Hematopoietic multipotent progenitor cell (in vitro differentiated cells): ENCODE data around the gene ARHGEF6. TPM values are rescaled to one million over a fixed set of nuclear protein-coding genes. Genes with fewer than 3 reads are reported as not detected.
A peak's percentile ranks its signal among the peaks of the same experiment; 100 is the strongest.
"Not testable (repeated sequence)": the region's sequence is repeated elsewhere in the genome, so short reads cannot be mapped to it uniquely, and the experiment has no call there.

Source experiments
- DNase-seq, 3 donors: peaks; one replicate each; pipeline ENCODE4 v3.0.0-alpha.2; 2011 to 2015; ENCODE audit warnings: low read depth in 2 of 3, low spot score in 2 of 3
- total RNA-seq: library from RNA; depleted of rRNA; stranded (reverse); fragments of >200 nt; gene quantifications from one replicate; pipeline ENCODE4 v1.2.3, GENCODE V29; 2012

ARHGEF6 gene, protein sequence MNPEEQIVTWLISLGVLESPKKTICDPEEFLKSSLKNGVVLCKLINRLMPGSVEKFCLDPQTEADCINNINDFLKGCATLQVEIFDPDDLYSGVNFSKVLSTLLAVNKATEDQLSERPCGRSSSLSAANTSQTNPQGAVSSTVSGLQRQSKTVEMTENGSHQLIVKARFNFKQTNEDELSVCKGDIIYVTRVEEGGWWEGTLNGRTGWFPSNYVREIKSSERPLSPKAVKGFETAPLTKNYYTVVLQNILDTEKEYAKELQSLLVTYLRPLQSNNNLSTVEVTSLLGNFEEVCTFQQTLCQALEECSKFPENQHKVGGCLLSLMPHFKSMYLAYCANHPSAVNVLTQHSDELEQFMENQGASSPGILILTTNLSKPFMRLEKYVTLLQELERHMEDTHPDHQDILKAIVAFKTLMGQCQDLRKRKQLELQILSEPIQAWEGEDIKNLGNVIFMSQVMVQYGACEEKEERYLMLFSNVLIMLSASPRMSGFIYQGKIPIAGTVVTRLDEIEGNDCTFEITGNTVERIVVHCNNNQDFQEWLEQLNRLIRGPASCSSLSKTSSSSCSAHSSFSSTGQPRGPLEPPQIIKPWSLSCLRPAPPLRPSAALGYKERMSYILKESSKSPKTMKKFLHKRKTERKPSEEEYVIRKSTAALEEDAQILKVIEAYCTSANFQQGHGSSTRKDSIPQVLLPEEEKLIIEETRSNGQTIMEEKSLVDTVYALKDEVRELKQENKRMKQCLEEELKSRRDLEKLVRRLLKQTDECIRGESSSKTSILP
- 72.7 TPM for total RNA-seq

DNA sequence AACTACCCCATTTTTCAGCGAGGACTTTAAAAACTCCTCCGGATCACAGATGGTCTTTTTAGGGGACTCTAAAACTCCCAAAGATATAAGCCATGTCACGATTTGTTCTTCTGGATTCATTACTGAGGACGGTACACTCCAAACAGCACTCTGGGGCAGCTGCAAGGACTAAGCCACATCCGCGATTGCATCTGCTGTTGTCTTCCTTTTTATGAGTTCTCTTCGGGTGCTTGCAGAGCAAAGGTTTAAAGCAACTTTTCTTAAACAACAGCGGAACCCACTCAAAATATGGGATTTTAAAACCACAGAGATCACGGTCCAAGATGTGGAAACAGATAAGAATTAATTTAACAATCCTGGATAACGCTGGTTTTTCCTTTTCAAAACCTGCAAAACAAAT lies at the start of gene ARHGEF6:
TSS of gene ARHGEF6 (minus strand) at position 170 of the 400 bp plus-strand sequence. CDS start at position 120, 50 bp downstream.
- DNase-seq, result peak in 2 of 3 donors; percentile 44 to 63

DNA sequence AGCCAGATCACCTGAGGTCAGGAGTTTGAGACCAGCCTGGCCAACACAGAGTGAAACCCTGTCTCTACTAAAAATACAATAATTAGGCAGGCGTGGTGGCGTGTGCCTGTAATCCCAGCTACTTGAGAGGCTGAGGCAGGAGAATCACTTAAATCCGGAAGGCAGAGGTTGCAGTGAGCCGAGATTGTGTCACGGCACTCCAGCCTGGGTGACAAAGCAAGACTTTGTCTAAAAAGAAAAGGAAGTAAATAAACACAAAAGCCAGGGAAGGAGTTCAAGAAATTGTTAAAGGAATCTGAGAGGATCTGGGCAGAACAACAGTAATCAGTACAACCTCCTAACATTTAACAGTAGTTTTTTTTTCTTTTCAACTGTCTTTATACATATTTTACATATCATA lies 48.7 kb upstream of the ARHGEF6 start:
- DNase-seq, result no peak

DNA sequence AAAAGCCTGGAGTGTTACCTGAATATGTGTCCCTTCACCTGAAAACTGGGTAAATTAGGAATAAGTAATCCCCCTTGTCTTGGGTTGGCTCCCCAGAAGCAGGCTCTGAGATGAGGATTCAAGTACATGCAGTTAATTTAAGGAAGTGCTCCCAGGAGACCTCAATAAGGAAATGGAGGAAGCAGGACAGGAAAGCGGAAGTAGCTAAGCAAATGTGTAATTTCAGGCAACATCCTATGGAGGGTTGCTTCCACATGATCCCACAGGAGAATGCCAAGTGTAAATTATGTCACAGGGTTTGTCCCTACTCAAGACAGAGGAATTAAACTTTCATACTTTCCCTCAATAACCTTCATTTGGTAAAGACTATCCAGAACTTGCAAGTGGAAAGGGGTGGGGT lies 48.1 kb upstream of the ARHGEF6 start:
- DNase-seq, result no peak

DNA sequence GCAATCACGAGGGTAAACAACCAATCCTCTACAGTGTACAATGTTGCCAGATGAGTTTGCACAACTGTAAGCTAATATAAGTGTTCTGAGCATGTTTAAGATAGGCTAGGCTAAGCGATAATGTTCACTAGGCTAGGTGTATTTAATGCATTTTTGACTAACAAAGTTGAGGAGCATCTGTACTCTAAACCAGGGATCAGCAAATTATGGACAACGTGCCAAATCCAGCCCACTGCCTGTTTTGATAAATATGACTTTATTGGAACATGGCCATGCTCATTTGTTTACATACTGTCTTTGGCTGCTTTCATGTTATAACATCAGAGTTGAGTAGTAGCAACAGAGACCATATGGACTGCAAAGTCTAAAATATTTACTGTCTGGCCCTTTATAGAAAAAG lies 46.3 kb upstream of the ARHGEF6 start:
- no peak for DNase-seq

DNA sequence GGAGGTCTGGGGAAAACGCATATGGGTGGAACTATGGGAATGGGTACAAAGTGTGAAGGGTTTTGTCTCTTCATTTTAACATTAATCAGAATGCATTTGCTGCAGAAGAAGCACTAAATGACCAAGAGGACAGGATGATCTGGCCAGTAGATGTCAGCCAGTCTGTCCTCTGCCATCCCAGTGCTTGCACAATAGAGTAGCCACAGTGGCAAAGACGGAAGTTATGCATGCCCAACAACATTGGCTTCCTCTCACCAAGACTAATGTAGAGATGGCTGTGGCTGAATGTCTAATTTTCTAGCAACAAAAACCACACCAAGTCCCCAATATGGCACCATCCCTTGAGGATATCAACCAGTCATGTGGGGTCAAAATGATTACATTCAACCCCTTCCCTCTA lies 45.0 kb upstream of the ARHGEF6 start:
- DNase-seq, result no peak

DNA sequence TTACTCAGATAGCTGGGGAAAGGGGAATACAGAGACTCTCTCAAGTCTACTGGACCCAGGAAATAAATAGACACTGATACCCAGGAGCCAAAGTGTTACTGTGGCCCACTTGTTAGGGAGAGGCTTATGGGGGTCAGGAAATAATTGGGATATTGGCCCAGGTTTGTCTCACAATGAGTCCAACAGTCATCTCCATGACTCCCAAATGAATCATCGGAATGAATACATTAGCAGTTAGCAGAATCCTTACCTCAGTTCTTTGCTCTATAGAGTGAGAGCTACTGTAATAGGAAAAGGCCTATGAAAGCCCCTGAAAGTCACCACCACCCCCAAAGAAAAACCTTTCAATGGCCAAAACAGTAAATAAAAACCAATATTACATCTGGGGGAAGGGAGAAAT lies 42.4 kb upstream of the ARHGEF6 start:
- DNase-seq, result no peak

DNA sequence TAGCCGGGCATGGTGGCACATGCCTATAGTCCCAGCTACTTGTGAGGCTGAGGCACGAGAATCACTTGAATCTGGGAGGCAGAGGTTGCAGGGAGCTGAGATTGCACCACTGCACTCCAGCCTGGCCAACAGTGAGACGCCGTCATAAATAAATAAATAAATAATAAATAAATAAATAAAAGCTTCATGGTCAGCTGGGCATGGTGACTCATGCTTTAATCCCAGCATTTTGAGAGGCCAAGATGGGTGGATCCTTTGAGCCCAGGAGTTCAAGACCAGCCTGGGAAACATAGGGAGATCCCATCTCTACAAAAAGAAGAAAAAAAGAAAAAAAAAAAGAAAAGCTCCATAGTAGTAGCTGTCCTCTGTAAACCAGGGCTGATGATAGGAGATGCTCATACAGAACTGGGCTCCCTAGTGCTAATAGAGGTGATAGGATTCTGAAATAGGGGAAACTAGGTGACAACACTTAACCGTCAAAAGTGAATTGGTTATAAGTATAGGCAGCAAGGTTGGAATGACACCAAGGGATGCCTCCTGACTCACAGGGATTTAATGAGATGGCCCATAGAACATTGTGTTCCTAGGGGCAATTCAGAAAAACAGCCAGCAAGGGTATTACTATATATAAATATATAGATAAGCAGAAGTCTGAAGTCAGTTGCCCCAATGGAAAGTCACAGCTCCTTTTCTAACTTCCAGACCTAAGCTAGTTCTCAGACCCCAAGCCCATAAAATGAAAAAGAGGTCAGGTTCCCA lies 41.8 kb upstream of the ARHGEF6 start:
- no peak for DNase-seq

DNA sequence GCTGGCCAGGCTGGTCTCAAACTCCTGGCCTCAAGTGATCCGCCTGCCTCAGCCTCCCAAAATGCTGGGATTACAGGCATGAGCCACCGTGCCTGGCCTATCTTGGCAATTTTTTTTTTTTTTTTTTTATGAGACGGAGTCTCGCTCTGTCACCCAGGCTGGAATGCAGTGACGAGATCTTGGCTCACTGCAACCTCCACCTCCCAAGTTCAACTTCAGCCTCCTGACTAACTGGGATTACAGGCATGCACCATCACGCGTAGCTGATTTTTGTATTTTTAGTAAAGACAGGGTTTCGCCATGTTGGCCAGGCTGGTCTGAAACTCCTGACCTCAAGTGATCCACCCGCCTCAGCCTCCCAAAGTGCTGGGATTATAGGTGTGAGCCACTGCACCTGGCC lies 39.0 kb upstream of the ARHGEF6 start:
- DNase-seq, result not testable (repeated sequence)

DNA sequence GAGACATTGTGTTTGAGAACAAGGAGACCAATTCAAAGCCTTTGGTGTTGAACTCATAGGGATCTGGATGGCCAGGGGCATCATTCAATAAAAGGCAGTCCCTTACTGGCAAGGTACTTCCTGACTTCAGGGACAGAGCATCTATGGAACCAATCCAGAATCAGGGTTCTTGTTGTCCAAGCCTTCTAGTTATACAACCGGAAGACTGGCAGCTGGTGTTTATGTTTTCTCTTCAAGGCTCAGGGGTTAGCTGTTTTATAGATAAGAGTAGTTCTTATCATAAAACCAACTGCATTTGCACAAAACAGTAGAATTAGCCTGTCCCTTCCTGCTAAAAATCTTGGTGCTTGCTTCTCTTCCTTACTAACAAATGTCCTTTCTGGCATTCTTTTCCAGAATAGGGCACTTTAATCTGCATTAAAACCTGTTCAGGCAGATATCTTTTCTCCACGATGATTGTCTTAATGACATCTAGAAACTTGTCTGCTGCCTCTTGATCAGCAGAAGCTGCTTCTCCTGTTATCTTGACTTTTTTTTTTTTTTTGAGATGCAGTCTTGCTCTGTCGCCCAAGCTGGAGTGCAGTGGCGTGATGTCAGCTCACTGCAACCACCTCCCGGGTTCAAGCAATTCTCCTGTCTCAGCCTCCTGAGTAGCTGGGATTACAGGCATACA lies 38.4 kb upstream of the ARHGEF6 start:
- no peak for DNase-seq

DNA sequence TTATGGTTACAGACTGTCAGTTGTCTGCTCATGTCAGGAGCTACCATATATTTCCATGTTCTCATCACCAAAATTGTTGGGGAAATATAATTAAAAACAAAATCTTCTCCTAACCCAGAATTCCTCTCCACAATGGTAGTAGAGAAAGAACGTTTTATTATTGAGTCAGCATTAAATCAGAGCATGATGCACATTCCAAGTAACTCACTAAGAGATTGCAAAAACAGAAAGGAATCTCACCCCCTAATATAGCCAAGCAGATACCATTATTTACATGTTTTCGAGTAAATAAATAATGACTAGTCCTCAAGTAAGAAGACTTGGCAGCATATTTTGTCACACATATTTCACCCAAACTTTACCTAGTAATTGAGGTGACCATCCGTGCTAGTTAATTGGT lies 36.2 kb upstream of the ARHGEF6 start:
- no peak for DNase-seq

DNA sequence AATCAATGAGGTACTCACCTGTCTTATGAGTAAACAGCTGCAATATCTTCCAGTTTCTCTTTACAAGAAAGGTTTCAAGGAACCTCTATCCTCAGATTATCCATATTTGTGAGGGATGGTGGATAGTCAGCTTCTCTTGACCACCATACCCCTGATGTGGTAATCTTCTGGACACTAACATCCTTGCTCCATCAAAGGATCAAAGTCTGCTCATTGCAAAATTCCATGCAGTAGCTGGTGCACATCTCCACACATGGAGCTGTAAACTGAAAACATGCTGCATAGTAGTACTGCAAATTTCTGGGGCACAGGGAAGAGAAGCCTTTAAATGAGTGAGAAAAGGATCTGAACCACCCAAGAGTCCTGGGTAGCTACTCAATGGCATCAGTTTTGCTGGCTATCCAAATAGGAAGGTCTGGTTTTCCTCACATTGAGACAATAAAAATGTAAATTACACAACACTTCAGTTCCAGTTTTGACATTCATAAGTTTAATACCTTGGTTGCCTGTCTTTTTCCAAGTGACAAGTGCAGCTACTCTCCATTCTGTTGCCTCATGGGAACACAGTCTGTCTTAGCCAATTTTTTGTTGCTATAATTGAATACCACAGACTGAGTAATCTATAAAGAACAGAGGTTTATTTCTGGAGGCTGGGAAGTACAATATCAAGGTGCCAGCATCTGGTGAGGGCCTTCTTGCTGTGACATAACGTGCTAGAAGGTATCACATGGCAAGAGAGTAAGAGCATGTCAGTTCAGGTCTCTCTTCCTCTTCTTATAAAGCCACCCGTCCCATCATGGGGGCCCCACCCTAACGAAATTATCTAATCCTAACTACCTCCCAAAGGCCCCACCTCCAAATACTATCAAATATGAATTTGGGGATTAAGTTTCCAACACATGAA lies 34.4 kb upstream of the ARHGEF6 start:
- no peak for DNase-seq

DNA sequence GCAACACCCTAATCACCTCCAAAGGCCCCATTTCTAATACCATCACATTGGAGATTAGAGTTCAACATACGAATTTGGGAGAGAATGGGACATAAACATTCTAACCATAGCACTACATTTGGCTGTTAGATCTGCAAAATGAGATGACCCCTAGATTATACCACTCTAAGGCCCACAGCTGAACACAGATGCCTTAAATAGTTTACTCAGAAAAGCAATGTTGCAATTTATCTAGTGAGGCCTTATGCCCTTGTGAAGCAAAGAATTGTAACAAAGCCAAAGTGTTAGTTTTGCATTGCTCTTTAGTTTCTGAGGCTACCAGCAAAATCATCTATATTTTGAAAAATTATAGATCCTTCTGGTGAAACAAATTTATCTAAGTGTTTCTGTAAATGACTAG lies 31.6 kb upstream of the ARHGEF6 start:
- DNase-seq, result no peak

DNA sequence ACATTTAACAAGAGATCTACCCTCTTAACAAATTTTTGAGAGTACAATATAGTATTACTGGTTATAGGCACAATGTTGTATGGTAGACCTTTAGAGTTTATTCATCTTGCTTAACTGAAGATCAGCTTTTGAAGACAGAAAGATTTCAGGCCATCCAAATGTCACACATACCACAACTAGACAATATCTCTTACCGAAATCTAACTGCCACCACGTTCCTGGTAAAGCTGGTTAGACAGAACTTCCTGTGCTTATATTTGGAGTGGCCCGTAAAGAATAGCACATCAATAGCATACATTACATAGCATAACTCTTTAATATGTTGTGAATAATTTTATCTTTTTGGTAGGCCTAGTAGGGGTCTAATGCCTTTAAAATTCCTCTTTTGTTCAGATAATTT lies 29.8 kb upstream of the ARHGEF6 start:
- DNase-seq, result peak in 1 of 3 donors; percentile 9

DNA sequence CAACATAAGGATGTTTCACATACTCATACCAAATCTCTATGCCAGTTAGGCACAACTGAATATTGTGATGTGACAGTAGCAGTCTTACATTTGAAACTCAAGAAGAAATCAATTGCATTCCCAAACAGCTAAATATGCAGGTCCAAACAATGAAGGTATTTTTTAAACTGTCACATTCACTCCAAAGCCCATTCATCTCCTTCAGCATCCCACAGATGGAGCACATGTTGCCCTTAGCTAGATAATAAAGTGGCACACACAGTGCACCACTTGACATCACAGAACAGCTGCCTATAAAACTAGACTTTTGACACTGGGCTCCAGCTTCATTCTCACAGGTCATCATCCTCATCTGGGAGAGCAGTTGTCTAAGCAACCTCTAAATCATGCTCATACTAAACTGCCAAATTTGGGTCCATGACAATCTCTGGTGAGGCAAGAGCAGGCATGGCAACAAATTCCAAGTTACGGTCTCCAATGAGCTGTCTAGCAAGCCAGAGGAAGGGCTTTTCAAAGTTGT lies 26.2 kb upstream of the ARHGEF6 start:
- DNase-seq, result no peak

DNA sequence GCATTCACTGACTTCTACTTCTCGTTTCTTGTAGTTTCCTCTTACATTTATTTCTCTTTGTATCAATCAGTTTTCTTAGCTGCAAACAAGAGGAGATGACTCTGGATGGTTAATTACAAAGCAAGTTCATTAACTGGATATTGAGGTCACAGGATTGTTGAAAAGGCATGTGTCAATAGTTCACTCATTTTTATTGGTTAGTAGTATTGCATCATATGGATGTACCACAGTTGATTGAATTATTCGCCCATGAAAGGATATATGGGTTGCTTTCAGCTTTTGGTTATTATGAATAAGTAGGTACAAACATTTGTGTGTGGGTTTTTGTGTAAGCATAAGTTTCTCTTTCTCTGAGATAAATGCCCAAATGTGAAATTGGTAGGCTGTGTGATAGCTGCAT lies 21.8 kb upstream of the ARHGEF6 start:
- no peak for DNase-seq

DNA sequence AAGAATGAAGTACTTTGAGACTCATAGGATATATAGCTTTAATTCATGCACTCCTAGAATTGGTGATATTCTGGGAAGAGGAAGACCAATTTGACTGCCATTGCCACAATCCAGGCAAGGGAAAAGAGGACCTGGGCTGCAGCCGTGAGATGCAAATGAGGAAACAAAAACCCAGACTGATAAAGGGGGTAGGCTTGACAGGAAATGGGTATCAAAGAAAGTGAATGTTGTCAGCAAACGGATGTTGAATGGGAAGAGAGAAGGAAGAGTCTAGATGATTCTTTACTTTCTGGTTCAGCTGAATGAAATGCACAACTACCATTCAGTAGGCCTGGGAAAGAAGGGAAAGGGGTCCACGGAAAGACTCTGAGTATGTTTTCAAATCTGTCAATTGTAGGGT lies 17.1 kb upstream of the ARHGEF6 start:
- DNase-seq, result no peak

DNA sequence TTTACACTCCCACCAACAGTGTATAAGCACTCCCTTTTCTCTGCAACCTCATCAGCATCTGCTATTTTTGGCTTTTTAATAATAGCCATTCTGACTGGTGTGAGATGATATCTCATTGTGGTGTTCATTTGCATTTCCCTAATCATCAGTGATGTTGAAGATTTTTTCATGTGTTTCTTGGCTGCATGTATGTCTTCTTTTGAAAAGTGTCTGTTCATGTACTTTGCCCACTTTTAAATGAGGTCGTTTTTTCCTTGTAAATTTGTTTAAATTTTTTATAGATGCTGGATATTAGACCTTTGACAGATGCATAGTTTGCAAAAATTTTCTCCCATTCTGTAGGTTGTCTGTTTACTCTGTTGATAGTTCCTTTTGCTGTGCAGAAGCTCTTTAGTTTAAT lies 14.4 kb upstream of the ARHGEF6 start:
- DNase-seq, result not testable (repeated sequence)

DNA sequence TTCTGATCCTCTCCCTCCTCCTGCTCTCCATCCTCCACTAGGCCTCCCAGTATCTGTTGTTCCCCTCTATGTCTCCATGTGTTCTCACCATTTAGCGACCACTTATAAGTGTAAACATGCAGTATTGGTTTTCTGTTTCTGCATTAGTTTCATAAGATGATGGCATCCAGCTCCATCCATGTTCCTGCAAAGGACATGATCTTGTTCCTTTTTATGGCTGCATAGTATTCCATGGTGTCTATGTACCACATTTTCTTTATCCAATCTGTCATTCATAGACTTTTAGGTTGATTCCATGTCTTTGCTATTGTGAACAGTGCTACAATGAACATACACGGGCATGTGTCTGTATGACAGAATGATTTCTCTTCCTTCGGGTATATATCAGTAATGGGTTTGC lies 13.9 kb upstream of the ARHGEF6 start:
- DNase-seq, result not testable (repeated sequence)

DNA sequence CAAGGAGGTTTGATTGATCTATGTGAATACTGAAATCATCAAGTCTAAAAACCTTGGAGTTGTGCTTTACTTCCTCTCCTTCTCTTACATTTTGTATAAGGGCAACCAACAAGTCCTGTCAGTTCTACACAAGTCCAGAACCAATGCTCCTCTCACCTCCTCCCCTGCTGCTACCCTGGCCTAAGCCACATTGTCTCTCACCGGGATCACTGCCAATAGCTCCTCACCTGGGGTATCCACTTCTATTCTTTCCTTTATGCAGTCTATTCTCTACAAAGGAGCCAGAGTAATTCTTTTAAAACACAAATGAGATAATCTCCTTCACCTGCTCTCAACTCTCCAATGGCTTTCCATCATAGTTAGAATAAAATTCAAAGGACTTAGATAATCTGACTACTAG lies 13.3 kb upstream of the ARHGEF6 start:
- no peak for DNase-seq

DNA sequence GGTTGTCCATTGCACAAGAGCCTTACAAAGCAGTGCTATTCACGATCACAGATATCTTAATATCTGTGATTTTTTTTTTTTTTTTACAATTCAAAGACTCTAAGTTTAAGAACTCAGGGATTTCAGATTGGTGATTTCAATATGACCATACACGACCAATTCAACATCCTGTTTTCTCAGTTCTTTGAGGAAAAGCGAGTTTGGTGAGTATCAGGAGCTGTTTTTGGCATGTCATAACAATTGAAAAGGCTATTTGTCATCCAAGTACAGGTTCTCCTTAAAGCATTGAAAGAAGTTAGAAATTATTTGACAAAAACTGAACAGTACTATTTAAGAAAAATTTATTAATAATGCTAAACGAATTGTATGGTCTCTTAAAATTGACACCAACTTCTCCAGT lies 9.1 kb upstream of the ARHGEF6 start:
- DNase-seq, result no peak
